Measurements from ENCODE around the gene BLOC1S5.

- no peak for TF ChIP-seq CTCF (IDR thresholded peaks at IDR 0.05)
- no peak for TF ChIP-seq POLR2A (IDR thresholded peaks at IDR 0.05)
Measured at GRCh38 chr6:8043221-8043620, 21.0 kb downstream of the BLOC1S5 start.

Measured in testis (tissue), 2 donors.